HG03103 (cell line): ENCODE results near the gene PIK3C3.

ENCODE experiments used
- ATAC-seq: cut with Tn5 transposase; IDR thresholded peaks from one replicate; pipeline ENCODE4 v1.9.1; 2021; ENCODE audit warnings: low read depth; ENCODE audit not compliant: unreplicated experiment

Gene PIK3C3

GRCh38 chr18:41959045-41959444 is 4.0 kb downstream of the PIK3C3 start:
- ATAC-seq, result no peak

- ATAC-seq, result no peak
Observed at GRCh38 chr18:41965634-41966255, 10.7 kb downstream of the PIK3C3 start.

- no peak for ATAC-seq
Observed at GRCh38 chr18:41966943-41967342, 11.9 kb downstream of the PIK3C3 start.

- no peak for ATAC-seq
Observed at GRCh38 chr18:41967680-41968079, 12.6 kb downstream of the PIK3C3 start.

GRCh38 chr18:41969881-41970280 is 14.8 kb downstream of the PIK3C3 start:
- no peak for ATAC-seq

- ATAC-seq, result no peak
Observed at GRCh38 chr18:41972067-41972925, 17.3 kb downstream of the PIK3C3 start.

- ATAC-seq, result no peak
Observed at GRCh38 chr18:41973983-41974382, 18.9 kb downstream of the PIK3C3 start.

GRCh38 chr18:41974796-41975201 is 19.8 kb downstream of the PIK3C3 start:
- ATAC-seq, result no peak

- ATAC-seq, result no peak
Observed at GRCh38 chr18:41975284-41975683, 20.2 kb downstream of the PIK3C3 start.

GRCh38 chr18:41977233-41977632 is 22.2 kb downstream of the PIK3C3 start:
- no peak for ATAC-seq

GRCh38 chr18:41982942-41983660 is 28.1 kb downstream of the PIK3C3 start:
- peak; percentile 95 for ATAC-seq

GRCh38 chr18:41985914-41986313 is 30.9 kb downstream of the PIK3C3 start:
- no peak for ATAC-seq

- no peak for ATAC-seq
Observed at GRCh38 chr18:41989508-41989907, 34.5 kb downstream of the PIK3C3 start.

GRCh38 chr18:41992066-41992465 is 37.0 kb downstream of the PIK3C3 start:
- ATAC-seq, result peak; percentile 71

- ATAC-seq, result no peak
Observed at GRCh38 chr18:41992703-41993102, 37.7 kb downstream of the PIK3C3 start.

- no peak for ATAC-seq
Observed at GRCh38 chr18:41993151-41993550, 38.1 kb downstream of the PIK3C3 start.

- ATAC-seq, result no peak
Observed at GRCh38 chr18:41996020-41996419, 41.0 kb downstream of the PIK3C3 start.

GRCh38 chr18:41999751-42000150 is 44.7 kb downstream of the PIK3C3 start:
- ATAC-seq, result no peak

- no peak for ATAC-seq
Observed at GRCh38 chr18:42001801-42002200, 46.8 kb downstream of the PIK3C3 start.

- ATAC-seq, result no peak
Observed at GRCh38 chr18:42004653-42005052, 49.6 kb downstream of the PIK3C3 start.

GRCh38 chr18:42005782-42006181 is 50.7 kb downstream of the PIK3C3 start:
- no peak for ATAC-seq
